Endothelial cell of umbilical vein (primary cell): Measurements from ENCODE around the gene USHBP1. TPM values are rescaled to one million over a fixed set of nuclear protein-coding genes. Genes with fewer than 3 reads are reported as not detected.

Source experiments
- BruUV-seq: library from RNA; stranded (reverse); fragments of 400-500 nt; replicated peaks from 2 replicates; lab custom pipeline; 2021; lab: Mats Ljungman, UMichigan
- CTCF ChIA-PET: fragments of 300-600, 350-600 bp; sonication (Branson Sonifier 250); formaldehyde crosslinking; loops from one replicate; lab custom pipeline; 2021; ENCODE audit warnings: antibody characterized with exemption, inconsistent platforms; lab: Charles Lee
- POLR2A ChIA-PET: fragments of 300-600, 350-600 bp; sonication (Branson Sonifier 250); formaldehyde crosslinking; loops from one replicate; lab custom pipeline; 2021; ENCODE audit warnings: antibody characterized with exemption, inconsistent platforms; lab: Charles Lee
- DNase-seq: peaks from one replicate; pipeline ENCODE4 v3.0.0-alpha.2; 2011; ENCODE audit warnings: low read depth, low spot score
- FAIRE-seq: peaks from 2 replicates; lab custom pipeline; 2011; peaks lifted over from hg19 to GRCh38; lab: Jason Lieb, UNC
- H2AFZ ChIP-seq: 2 replicates; pipeline ENCODE4 v1.6.0; 2012; ENCODE audit warnings: low read depth, low read length, control low read depth, inconsistent platforms
- H3K27ac ChIP-seq: 2 replicates; pipeline ENCODE4 v1.5.1; 2011; ENCODE audit warnings: low read depth, mild to moderate bottlenecking, control low read depth, low read length, moderate library complexity; ENCODE audit not compliant: insufficient read depth
- H3K27me3 ChIP-seq, 2 experiments: 2 replicates each; pipeline versions ENCODE4 v1.6.0 to v1.6.1; 2011; ENCODE audit warnings: low read length in 2 of 2, mixed read lengths in 1 of 2; ENCODE audit not compliant: control insufficient read depth in 2 of 2, insufficient read depth in 2 of 2
- H3K36me3 ChIP-seq, 2 experiments: 2 replicates in 1 of 2; 3 replicates in 1 of 2; pipeline ENCODE4 v1.5.1; 2011; ENCODE audit warnings: low read length in 2 of 2, mild to moderate bottlenecking in 1 of 2, moderate library complexity in 1 of 2; ENCODE audit not compliant: control insufficient read depth in 2 of 2, insufficient read depth in 2 of 2; ENCODE audit errors: extremely low read depth in 1 of 2
- H3K4me1 ChIP-seq: 3 replicates; pipeline ENCODE4 v1.5.1; 2011; ENCODE audit warnings: mild to moderate bottlenecking, low read length; ENCODE audit not compliant: control insufficient read depth, insufficient read depth; ENCODE audit errors: extremely low read depth
- H3K4me2 ChIP-seq: 2 replicates; pipeline ENCODE4 v1.6.1; 2011; ENCODE audit warnings: low read length, control low read depth, mixed read lengths; ENCODE audit not compliant: insufficient read depth
- H3K4me3 ChIP-seq, 3 experiments: fragments of 200-600 bp in 1 of 3; sonication (generic), shearing (Covaris generic) in 1 of 3; replicated peaks in 1 of 3; 2 replicates each; pipeline ENCODE4 v1.5.1; 2011 to 2016; ENCODE audit warnings: control low read depth in 3 of 3, low read length in 3 of 3, mild to moderate bottlenecking in 2 of 3, inconsistent platforms in 1 of 3, low read depth in 1 of 3, moderate library complexity in 1 of 3; ENCODE audit not compliant: insufficient read depth in 1 of 3
- H3K79me2 ChIP-seq: 2 replicates; pipeline ENCODE4 v1.6.0; 2012; ENCODE audit warnings: low read length, inconsistent platforms; ENCODE audit not compliant: control insufficient read depth, insufficient read depth
- H3K9ac ChIP-seq: replicated peaks from 2 replicates; pipeline ENCODE3; 2011; ENCODE audit warnings: low read length, control low read depth; ENCODE audit not compliant: insufficient read depth; ENCODE audit errors: extremely low read depth
- H3K9me1 ChIP-seq: replicated peaks from 3 replicates; pipeline ENCODE4 v1.6.0; 2011; ENCODE audit warnings: mild to moderate bottlenecking, low read length; ENCODE audit not compliant: control insufficient read depth, insufficient read depth; ENCODE audit errors: extremely low read depth
- H3K9me3 ChIP-seq: replicated peaks from 2 replicates; pipeline ENCODE4 v1.5.1; 2012; ENCODE audit warnings: low read length, inconsistent platforms; ENCODE audit not compliant: control insufficient read depth, insufficient read depth
- H4K20me1 ChIP-seq: replicated peaks from 2 replicates; pipeline ENCODE3; 2011; ENCODE audit warnings: mild to moderate bottlenecking, low read length; ENCODE audit not compliant: control insufficient read depth, insufficient read depth; ENCODE audit errors: extremely low read depth
- EZH2 ChIP-seq: IDR thresholded peaks from 2 replicates; pipeline ENCODE4 v1.6.1; 2012; ENCODE audit warnings: borderline replicate concordance, low read depth, mild to moderate bottlenecking, moderate library complexity, low read length, inconsistent platforms; ENCODE audit not compliant: severe bottlenecking
- dilution Hi-C: fragments of 300-500 bp; cut with MboI; formaldehyde crosslinking; loops from one replicate; pipeline ENCODE4 v1.15.0; 2019; ENCODE audit warnings: low sequenced_read_pairs; ENCODE audit not compliant: extremely low pct_ligation_motif_present
- intact Hi-C: fragments of 100-400 bp; cut with micrococcal nuclease; formaldehyde crosslinking; loops from one replicate; pipeline ENCODE4 v1.10.0; 2022
- polyA plus RNA-seq, 4 experiments: library from polyadenylated mRNA; depleted of rRNA in 3 of 4; stranded (reverse) in 3 of 4; unstranded in 1 of 4; fragments of >200 nt; gene quantifications; 2 replicates each; pipeline versions ENCODE4 v1.2.1 to v1.2.3, GENCODE V29; 2011 to 2012; ENCODE audit warnings: missing spikeins in 1 of 4
- total RNA-seq: library from RNA; stranded (reverse); gene quantifications from 2 replicates; pipeline ENCODE4 v1.2.3, GENCODE V29; 2021
- TF ChIP-seq, protein P1 (sequence below): IDR thresholded peaks from 2 replicates; pipeline ENCODE4 v1.6.1; 2011; ENCODE audit not compliant: insufficient read depth, insufficient read length
- TF ChIP-seq, protein P2 (sequence below), 2 donors: IDR thresholded peaks; 1 replicate in 1 of 2; 2 replicates in 1 of 2; pipeline ENCODE4 v1.5.1; 2011; ENCODE audit warnings: low read length in 2 of 2, mild to moderate bottlenecking in 2 of 2, moderate library complexity in 2 of 2, control low read depth in 1 of 2, inconsistent platforms in 1 of 2, low read depth in 1 of 2; ENCODE audit not compliant: insufficient read depth in 1 of 2; ENCODE audit errors: extremely low read depth in 1 of 2

The USHBP1 gene
- total and polyA plus RNA-seq, 2 donors (not counting 3 experiments of a cell fraction or from before 2014, with no cell fraction given), result 14.8 to 20.4 TPM

DNA sequence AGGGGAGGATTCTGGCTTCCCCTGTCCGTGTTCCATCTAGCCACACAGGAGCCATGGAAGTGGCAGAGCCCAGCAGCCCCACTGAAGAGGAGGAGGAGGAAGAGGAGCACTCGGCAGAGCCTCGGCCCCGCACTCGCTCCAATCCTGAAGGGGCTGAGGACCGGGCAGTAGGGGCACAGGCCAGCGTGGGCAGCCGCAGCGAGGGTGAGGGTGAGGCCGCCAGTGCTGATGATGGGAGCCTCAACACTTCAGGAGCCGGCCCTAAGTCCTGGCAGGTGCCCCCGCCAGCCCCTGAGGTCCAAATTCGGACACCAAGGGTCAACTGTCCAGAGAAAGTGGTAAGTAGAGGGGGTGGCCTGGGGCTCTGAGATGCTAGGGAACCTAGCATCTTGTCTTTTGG is 4.2 kb upstream of the USHBP1 start:
- ChIA-PET CTCF (interaction anchor here (1.1 to 2.7 kb wide), 2 partner anchors 13 to 25 kb away, joined by 4 to 15 read pairs; partner anchors contain the start of gene ANKLE1), POLR2A (no interaction called here)
- TF ChIP-seq EZH2, result no peak
- TF ChIP-seq, protein P1, sequence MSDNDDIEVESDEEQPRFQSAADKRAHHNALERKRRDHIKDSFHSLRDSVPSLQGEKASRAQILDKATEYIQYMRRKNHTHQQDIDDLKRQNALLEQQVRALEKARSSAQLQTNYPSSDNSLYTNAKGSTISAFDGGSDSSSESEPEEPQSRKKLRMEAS, result no peak
- TF ChIP-seq, protein P2, sequence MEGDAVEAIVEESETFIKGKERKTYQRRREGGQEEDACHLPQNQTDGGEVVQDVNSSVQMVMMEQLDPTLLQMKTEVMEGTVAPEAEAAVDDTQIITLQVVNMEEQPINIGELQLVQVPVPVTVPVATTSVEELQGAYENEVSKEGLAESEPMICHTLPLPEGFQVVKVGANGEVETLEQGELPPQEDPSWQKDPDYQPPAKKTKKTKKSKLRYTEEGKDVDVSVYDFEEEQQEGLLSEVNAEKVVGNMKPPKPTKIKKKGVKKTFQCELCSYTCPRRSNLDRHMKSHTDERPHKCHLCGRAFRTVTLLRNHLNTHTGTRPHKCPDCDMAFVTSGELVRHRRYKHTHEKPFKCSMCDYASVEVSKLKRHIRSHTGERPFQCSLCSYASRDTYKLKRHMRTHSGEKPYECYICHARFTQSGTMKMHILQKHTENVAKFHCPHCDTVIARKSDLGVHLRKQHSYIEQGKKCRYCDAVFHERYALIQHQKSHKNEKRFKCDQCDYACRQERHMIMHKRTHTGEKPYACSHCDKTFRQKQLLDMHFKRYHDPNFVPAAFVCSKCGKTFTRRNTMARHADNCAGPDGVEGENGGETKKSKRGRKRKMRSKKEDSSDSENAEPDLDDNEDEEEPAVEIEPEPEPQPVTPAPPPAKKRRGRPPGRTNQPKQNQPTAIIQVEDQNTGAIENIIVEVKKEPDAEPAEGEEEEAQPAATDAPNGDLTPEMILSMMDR (IDR thresholded peaks at IDR 0.05; ENCODE audit: extremely low read depth in 1 of 2, insufficient read depth in 1 of 2, low read depth in 1 of 2, low read length in 2 of 2), result no peak
- Histone ChIP-seq H3K79me2 (peaks cover 14% of the 10 kb centered on the region), H2AFZ (no peak overlapping the region), H3K27me3 (no peaks in the 10 kb centered on the region), H3K4me2 (no peak overlapping the region), H3K9me3 (no peaks in the 10 kb centered on the region), H3K9me1 (no peaks in the 10 kb centered on the region), H3K27ac (no peak overlapping the region), H3K9ac (no peak overlapping the region), H3K4me1 (peaks cover 18% of the 10 kb centered on the region), H4K20me1 (no peaks in the 10 kb centered on the region), H3K4me3 (no peak overlapping the region), H3K36me3 (peaks cover 10 to 17% of the 10 kb centered on the region in 2 experiments)
- no TSS peak for BruUV-seq
- dilution Hi-C loops, result no loop called here
- FAIRE-seq, result no peak
- intact Hi-C loops, result no loop called here
- no peak for DNase-seq
